Liver (tissue), 9 donors: ENCODE results near the gene XAB2. TPM values are rescaled to one million over a fixed set of nuclear protein-coding genes. Genes with fewer than 3 reads are reported as not detected.
A peak's percentile ranks its signal among the peaks of the same experiment; 100 is the strongest.

ENCODE experiments used
- DNase-seq: peaks from one replicate; pipeline ENCODE4 v3.0.0-alpha.2; 2017; ENCODE audit warnings: low spot score
- H3K27ac ChIP-seq, 2 donors: one replicate each; pipeline ENCODE4 v1.7.0; 2013; ENCODE audit warnings: inconsistent platforms in 2 of 2, low read length in 2 of 2, control low read depth in 1 of 2, low read depth in 1 of 2, mild to moderate bottlenecking in 1 of 2
- H3K27me3 ChIP-seq, 4 donors: one replicate each; pipeline versions ENCODE4 v1.6.1 to v1.7.0; 2013; ENCODE audit warnings: low read length in 3 of 4, inconsistent platforms in 1 of 4, mild to moderate bottlenecking in 1 of 4, moderate library complexity in 1 of 4; ENCODE audit not compliant: control insufficient read depth in 4 of 4, insufficient read depth in 4 of 4
- H3K36me3 ChIP-seq, 4 donors: one replicate each; pipeline versions ENCODE4 v1.6.1 to v1.7.0; 2013; ENCODE audit warnings: low read length in 3 of 4, mild to moderate bottlenecking in 3 of 4, low read depth in 1 of 4, moderate library complexity in 1 of 4; ENCODE audit not compliant: control insufficient read depth in 4 of 4, insufficient read depth in 3 of 4
- H3K4me1 ChIP-seq, 4 donors: one replicate each; pipeline versions ENCODE4 v1.6.1 to v1.7.0; 2013; ENCODE audit warnings: low read length in 3 of 4, mild to moderate bottlenecking in 3 of 4, moderate library complexity in 1 of 4; ENCODE audit not compliant: control insufficient read depth in 4 of 4, insufficient read depth in 4 of 4
- H3K4me3 ChIP-seq, 3 donors: one replicate each; pipeline versions ENCODE4 v1.6.1 to v1.7.0; 2013; ENCODE audit warnings: low read length in 3 of 3, control low read depth in 1 of 3, low read depth in 1 of 3, mild to moderate bottlenecking in 1 of 3
- H3K9ac ChIP-seq, 2 donors: one replicate each; pipeline ENCODE4 v1.7.0; 2013; ENCODE audit warnings: low read length in 2 of 2, mild to moderate bottlenecking in 2 of 2, moderate library complexity in 2 of 2, control low read depth in 1 of 2, low read depth in 1 of 2
- H3K9me3 ChIP-seq, 4 donors: one replicate each; pipeline versions ENCODE4 v1.6.1 to v1.7.0; 2013; ENCODE audit warnings: low read length in 3 of 4; ENCODE audit not compliant: control insufficient read depth in 4 of 4
- ATF3 ChIP-seq: IDR thresholded peaks from 2 replicates; pipeline ENCODE4 v1.6.1; 2016; ENCODE audit warnings: antibody characterized with exemption
- CTCF ChIP-seq: fragments of 150-350 bp; IDR thresholded peaks from 2 replicates; pipeline ENCODE4 v1.5.1; 2017; ENCODE audit warnings: improper control_type of control experiment, low read depth, low read length; ENCODE audit not compliant: missing input control
- EGR1 ChIP-seq, 2 donors: IDR thresholded peaks; 2 replicates each; pipeline ENCODE4 v1.6.1; 2016 to 2018; ENCODE audit warnings: antibody characterized with exemption in 2 of 2, low read depth in 2 of 2
- FOXA1 ChIP-seq: IDR thresholded peaks from 2 replicates; pipeline ENCODE4 v1.6.1; 2016; ENCODE audit warnings: antibody characterized with exemption
- FOXA2 ChIP-seq: IDR thresholded peaks from 2 replicates; pipeline ENCODE4 v1.6.1; 2016; ENCODE audit warnings: antibody characterized with exemption
- GABPA ChIP-seq, 2 donors: IDR thresholded peaks in 1 of 2; conservative IDR thresholded peaks in 1 of 2; 2 replicates each; pipeline ENCODE4 v1.6.1; 2016; ENCODE audit warnings: antibody characterized with exemption in 2 of 2, mild to moderate bottlenecking in 1 of 2, moderate library complexity in 1 of 2
- HNF4A ChIP-seq, 2 donors: conservative IDR thresholded peaks; 2 replicates each; pipeline ENCODE4 v1.6.1; 2016; ENCODE audit warnings: antibody characterized with exemption in 2 of 2, mild to moderate bottlenecking in 2 of 2
- JUND ChIP-seq, 2 donors: IDR thresholded peaks; 2 replicates each; pipeline ENCODE4 v1.6.1; 2016; ENCODE audit warnings: antibody characterized with exemption in 2 of 2
- MAX ChIP-seq: IDR thresholded peaks from 2 replicates; pipeline ENCODE4 v1.6.1; 2016; ENCODE audit warnings: antibody characterized with exemption
- REST ChIP-seq: IDR thresholded peaks from 2 replicates; pipeline ENCODE4 v1.6.1; 2016; ENCODE audit warnings: antibody characterized with exemption, mild to moderate bottlenecking
- RXRA ChIP-seq, 2 donors: IDR thresholded peaks; 2 replicates each; pipeline ENCODE4 v1.6.1; 2017 to 2018; ENCODE audit warnings: antibody characterized with exemption in 2 of 2, mild to moderate bottlenecking in 1 of 2
- SP1 ChIP-seq: IDR thresholded peaks from 2 replicates; pipeline ENCODE4 v1.6.1; 2018; ENCODE audit warnings: antibody characterized with exemption, mild to moderate bottlenecking
- WGBS: extraction: QIAGEN DNeasy Blood & Tissue Kit; methylation state at CpG from one replicate; pipeline ENCODE4 v1.1.7; 2013; 5-methylcytosine and 5-hydroxymethylcytosine counted together
- polyA plus RNA-seq, 2 donors: library from polyadenylated mRNA; stranded (reverse) in 1 of 2; unstranded in 1 of 2; fragments of 200-250 nt in 1 of 2; fragments of >200 nt in 1 of 2; fragmentation: Nextera tagmentation in 1 of 2; extraction: Ambion mirVana in 1 of 2; gene quantifications; one replicate each; pipeline versions ENCODE4 v1.2.1 to v1.2.3, GENCODE V29; 2013 to 2015
- total RNA-seq, 2 donors: library from RNA; depleted of rRNA; stranded (reverse); fragments of >200 nt; gene quantifications; one replicate each; pipeline ENCODE4 v1.2.3, GENCODE V29; 2014
- donor health status: healthy.
- donor health status: healthy.
- donor health status: healthy.
- donor health status: healthy.
- donor health status: healthy.

Gene XAB2
- total and polyA plus RNA-seq, 4 donors, result 5.1 to 21.3 (median 15.3) TPM

GRCh38 chr19:7638802-7639465, 9.6 kb upstream of the XAB2 start:
- peaks cover 1 to 25% (median 15%) of the 10 kb centered on the region in 4 donors for H3K4me1 ChIP-seq
- WGBS, result 90% methylated on average over 12 of the region's 12 CpGs
- no peak overlapping the region for H3K27ac ChIP-seq
- H3K9ac ChIP-seq, result no peak overlapping the region
- no peak for TF ChIP-seq ATF3
- no peak for TF ChIP-seq REST
- TF ChIP-seq FOXA1, result no peak
- no peak for TF ChIP-seq SP1
- H3K36me3 ChIP-seq, result no peaks in the 10 kb centered on the region
- no peaks in the 10 kb centered on the region for H3K9me3 ChIP-seq
- no peaks in the 10 kb centered on the region for H3K27me3 ChIP-seq
- no peak for DNase-seq
- H3K4me3 ChIP-seq, result no peak overlapping the region

GRCh38 chr19:7637374-7638256, 8.3 kb upstream of the XAB2 start:
- H3K4me3 ChIP-seq, result peak overlapping the region in 2 of 3 donors; percentile 77 to 79
- no peaks in the 10 kb centered on the region for H3K36me3 ChIP-seq
- peaks cover 1 to 25% (median 15%) of the 10 kb centered on the region in 4 donors for H3K4me1 ChIP-seq
- no peaks in the 10 kb centered on the region for H3K9me3 ChIP-seq
- H3K27me3 ChIP-seq, result no peaks in the 10 kb centered on the region
- DNase-seq, result peak; percentile 66
- 46% methylated on average over 30 of the region's 30 CpGs for WGBS
- peak overlapping the region; percentile 48 to 62 for H3K27ac ChIP-seq
- TF ChIP-seq JUND (IDR thresholded peaks at IDR 0.05) (no peak), GABPA (IDR thresholded peaks at IDR 0.05 in 1 of 2, conservative IDR thresholded peaks at IDR 0.05 in 1 of 2) (peak in 1 of 2 donors; percentile 37), EGR1 (IDR thresholded peaks at IDR 0.05; ENCODE audit: low read depth in 2 of 2) (no peak), CTCF (no peak), FOXA2 (no peak), HNF4A (conservative IDR thresholded peaks at IDR 0.05) (no peak), MAX (no peak), RXRA (IDR thresholded peaks at IDR 0.05) (no peak), SP1 (no peak)
- H3K9ac ChIP-seq, result peak overlapping the region; percentile 60 to 78
